Right ventricle myocardium inferior (tissue), 1 donor: ENCODE results near the gene CASP3. TPM values are rescaled to one million over a fixed set of nuclear protein-coding genes. Genes with fewer than 3 reads are reported as not detected.

ENCODE experiments used
- total RNA-seq: library from RNA; stranded (reverse); fragmentation: NEBNext Ultra II Directional; extraction: Animal tissue kit (Norgen Biotek cat#: 25700); gene quantifications from one replicate; pipeline ENCODE4 v1.2.1, GENCODE V29; 2021
- donor health status: DM: no; HTN: yes; CAD: no; lungs with severe emphysema.

The CASP3 gene
- total RNA-seq, 1 donor from 2014 or later, result 10.4 TPM

Other genes starting within 250 kb of the CASP3 start
- gene IRF2, start 174.9 kb downstream of the CASP3 start, total RNA-seq, result 34.0 TPM
- 10.8 TPM for gene PRIMPOL, start 291 bp upstream of the CASP3 start, total RNA-seq
- gene CENPU, start 84.6 kb upstream of the CASP3 start, total RNA-seq, result 1.8 TPM
- 445 TPM for gene ACSL1, start 176.5 kb upstream of the CASP3 start, total RNA-seq